Activated CD8-positive, alpha-beta memory T cell treated with anti-CD3 and anti-CD28 coated beads for 36 hours (primary cell): Measurements from ENCODE around the gene ADORA2A. TPM values are rescaled to one million over a fixed set of nuclear protein-coding genes. Genes with fewer than 3 reads are reported as not detected.

Experiments used
- CTCF ChIA-PET: fragments of 350-600 bp; sonication (Branson Sonifier 250); formaldehyde crosslinking; loops from one replicate; lab custom pipeline; 2021; ENCODE audit warnings: antibody characterized with exemption; lab: Charles Lee
- POLR2A ChIA-PET: fragments of 350-600 bp; sonication (Branson Sonifier 250); formaldehyde crosslinking; loops from one replicate; lab custom pipeline; 2021; ENCODE audit warnings: antibody characterized with exemption; lab: Charles Lee
- total RNA-seq, 2 experiments: library from RNA; stranded (reverse); gene quantifications; one replicate each; pipeline ENCODE4 v1.2.3, GENCODE V29; 2021

The ADORA2A gene
- total RNA-seq, 2 experiments from 2014 or later = 39.8 to 41.7 TPM

DNA sequence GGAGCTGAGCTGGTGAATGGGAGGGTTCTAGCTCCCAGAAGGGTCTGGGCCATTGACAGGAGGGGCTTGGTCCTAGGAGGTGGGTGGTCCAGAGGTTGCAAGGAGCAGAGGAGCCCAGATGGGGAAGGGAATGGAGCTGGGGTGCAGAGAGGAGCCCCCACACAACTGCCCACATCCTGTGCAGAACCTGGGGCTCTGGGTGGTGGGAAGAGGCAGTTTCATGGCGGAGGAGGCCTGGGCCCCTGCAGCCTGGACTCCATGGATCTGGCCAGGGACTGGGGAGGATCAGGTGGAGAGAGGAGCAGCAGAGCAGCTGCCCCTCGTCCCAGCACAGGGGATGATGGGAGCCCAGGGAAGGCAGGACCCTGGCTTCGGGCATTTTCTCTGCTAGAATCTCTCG, 963 bp upstream of the ADORA2A start:
- POLR2A ChIA-PET = interaction anchor here (1.3 to 1.7 kb wide), 2 partner anchors 9 to 129 kb away, joined by 3 to 13 read pairs; partner anchors contain the start of gene GUCD1
- CTCF ChIA-PET = interaction anchor here (1.0 to 5.9 kb wide), 3 partner anchors 9 to 99 kb away, joined by 4 to 36 read pairs (median 7); no protein-coding TSS in a partner anchor

DNA sequence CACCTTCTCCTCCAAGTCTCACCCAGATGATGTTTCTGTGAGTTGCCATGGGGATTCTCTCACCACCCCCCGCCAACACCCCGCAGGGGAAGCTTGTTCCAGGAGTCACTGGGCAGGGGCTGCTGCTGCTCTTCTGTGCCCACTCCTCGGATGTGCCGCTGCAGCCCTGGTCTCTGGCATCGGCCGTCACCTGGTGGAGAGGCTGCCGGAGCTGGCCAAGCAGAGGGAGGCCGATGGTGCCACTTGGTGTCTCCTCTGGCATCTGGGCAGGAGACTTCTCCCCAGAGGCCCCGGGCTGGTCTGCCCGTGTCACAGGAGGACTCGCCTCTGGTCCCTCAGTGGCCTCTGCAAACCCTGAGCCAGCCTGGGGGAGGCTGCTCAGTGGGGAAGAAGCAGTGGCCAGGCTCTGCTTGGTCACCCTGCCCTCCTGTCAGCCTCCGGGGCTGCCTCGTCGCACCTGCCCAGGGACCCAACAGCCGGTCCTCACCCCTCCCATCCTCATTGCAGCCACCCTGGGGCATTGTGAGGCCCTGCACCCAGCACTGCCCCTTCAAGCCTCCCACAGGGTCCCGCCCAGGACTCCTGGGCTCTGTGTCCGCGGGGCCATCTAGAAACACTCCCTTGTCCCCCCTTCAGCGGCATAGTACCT, 424 bp upstream of the ADORA2A start:
- CTCF ChIA-PET = interaction anchor here (0.9 to 5.9 kb wide), 4 partner anchors 8 to 99 kb away, joined by 3 to 36 read pairs (median 6); no protein-coding TSS in a partner anchor
- POLR2A ChIA-PET = interaction anchor here (0.6 to 1.8 kb wide), 6 partner anchors 8 to 128 kb away, joined by 3 to 13 read pairs (median 5); partner anchors contain the start of gene GUCD1

DNA sequence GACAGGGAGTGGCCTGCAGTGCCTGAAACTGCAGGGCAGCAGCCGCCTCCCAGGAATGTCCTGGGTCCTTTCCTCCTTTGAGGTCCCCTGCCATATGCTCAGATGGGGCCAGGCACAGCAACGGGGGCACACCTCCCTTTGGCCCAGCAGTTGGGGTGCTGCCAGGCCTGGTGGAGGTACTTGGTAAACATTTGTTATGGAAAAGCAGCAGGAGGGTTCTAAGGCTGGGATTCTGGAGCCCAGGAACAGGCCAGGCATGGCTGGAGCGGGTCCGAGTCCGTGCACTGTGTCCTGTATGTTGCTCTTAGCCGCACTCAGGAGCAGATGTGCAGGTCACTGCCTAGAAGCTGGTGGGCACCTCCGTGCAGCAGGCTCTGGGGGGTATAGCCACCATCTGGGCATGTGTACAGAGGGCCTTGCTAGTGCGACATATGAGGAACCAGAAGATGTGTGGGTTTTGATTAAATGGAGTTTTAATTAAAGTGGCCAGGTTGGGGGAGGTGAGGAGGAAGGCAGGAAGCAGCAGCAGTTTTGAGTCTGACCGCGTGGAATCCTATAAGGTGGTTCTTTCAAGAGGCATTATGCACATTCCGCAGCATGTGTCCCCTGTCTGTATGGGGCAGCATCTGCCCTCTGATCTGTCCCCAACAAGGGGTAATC, 1.5 kb downstream of the ADORA2A start:
- CTCF ChIA-PET = interaction anchor here (1.3 to 1.5 kb wide), 3 partner anchors 16 to 78 kb away, joined by 3 to 5 read pairs (median 4); no protein-coding TSS in a partner anchor
- POLR2A ChIA-PET = interaction anchor here (1.1 to 1.8 kb wide), 4 partner anchors 8 to 74 kb away, joined by 3 to 8 read pairs (median 4); no protein-coding TSS in a partner anchor

DNA sequence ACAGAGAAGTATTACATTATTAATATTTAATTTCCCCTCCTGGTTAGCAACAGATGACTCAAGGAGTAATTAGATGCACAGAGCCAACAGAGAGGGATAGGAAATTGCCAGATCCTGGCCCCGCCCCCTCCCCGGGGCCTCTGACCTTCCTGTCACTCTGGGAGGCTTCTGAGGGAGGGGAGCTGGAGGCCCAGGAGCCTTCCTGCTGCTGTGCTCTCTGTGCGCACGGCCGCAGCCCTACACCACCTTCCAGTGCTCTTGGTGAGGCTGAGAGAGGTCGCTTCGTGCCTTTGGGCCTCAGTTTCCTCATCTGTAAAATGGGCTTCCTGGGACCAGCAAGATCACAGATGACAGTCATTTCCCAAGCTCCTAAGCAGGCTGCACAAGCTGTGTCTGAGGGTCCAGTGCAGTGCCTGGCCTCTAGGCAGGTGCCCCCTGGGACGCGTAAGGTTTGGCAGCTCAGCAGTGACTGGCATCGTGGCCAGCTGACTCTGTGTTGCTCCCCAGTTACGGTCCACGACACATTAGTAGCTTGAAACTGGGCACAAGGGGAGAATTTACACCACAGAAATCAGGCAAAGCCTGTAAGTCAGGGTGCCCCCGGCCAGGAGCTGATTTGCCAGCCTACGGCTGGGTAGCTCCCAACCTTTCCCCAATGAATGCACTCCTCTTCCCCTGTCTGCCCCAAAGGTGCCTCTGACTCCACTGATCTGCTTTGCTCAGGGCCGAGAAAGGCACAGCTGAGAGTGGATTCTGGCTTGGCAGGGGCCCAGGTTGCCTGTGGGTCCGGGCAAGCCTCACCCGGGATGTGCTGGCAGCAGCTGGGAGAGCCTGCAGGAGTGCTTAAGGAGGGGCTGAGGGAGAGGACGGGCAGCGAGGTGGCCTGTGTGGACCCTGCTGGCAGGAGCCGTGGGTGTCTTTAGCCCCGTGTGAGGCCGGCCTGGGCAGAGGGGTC, 2.3 kb downstream of the ADORA2A start:
- POLR2A ChIA-PET = interaction anchor here (1.1 kb wide), 1 partner anchor 56 kb away, joined by 3 read pairs; no protein-coding TSS in a partner anchor
- CTCF ChIA-PET = interaction anchor here (1.3 to 1.4 kb wide), 2 partner anchors 57 to 79 kb away, joined by 3 to 5 read pairs; no protein-coding TSS in a partner anchor

DNA sequence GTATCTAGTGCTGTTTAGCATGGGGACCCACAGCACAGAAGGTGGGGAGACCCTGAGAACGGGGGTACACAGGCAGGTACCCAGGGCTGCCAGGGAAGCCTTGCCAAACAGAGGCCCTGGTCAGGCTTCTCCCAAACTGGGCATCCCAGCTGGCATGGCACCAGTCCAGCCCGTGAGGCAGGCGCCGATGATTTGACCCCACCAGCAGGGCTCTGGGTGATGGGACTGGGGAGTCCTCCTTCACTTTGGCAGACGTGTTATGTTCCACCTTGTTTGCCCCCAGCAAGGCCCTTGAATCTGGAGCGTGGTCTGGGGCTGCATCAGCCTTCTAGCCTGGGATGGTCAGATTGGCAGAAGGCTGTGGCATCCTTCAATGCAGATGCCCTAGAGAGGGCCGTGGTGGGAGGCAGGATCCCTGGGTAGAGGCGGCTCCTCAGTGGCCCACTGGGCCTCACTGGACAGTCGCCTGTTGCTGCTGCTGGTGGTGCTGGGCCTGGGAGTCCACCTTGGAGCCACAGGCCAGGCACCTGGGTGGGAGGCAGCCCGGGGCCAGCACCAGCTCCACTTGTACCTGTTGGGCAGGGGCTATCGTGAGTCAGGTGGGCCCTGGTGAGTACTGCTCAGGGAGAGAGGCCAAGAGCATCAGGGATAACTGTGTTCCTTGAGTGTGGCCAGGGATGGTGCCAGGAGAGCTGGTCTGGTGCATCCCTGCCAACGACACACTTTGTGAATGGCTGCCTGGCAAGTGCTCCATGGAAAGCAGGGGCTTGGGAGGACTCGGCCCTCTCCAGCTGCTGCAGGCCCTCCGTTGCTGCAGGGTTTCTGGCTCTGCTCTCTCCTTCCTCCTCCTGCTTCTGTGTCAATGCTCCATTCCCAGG, 3.3 kb downstream of the ADORA2A start:
- ChIA-PET POLR2A (no interaction called here), CTCF (interaction anchor here (1.1 to 1.3 kb wide), 2 partner anchors 8 to 56 kb away, joined by 3 to 5 read pairs; no protein-coding TSS in a partner anchor)

DNA sequence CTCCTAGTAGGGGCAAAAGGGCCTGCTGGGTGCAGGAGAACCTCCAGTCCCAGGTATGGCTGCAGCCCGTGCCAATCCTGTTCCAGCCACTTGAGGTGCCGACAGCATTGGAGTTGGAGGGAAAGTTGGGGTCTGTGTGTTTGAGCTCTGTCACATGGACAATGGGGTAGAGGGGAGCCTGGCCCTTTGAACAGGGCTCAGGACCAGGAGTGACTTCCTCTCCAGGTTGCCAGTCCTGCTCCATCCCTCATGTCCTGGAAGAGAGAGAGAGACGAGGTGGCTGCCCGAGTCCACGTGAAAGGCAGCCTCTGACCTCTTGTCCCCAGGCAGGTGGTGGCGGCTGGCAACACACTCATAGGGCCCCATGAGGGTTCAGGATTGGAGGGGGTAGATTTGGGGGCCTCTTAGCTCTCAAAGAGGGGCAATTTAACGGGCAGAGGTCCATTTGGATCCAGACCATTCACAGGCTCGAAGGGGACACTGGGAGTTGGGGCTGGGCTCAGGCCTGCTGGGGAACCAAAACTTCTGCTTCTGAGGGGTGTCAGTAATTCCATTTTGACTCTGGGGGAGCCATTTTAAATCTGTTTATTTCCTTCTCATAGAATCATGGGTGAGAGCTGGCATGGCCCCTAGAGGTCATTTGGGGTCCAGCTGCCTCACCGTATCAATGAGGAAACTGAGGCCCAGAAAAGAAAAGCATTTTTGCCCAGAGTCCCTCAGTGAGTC, 4.1 kb downstream of the ADORA2A start:
- CTCF ChIA-PET = interaction anchor here (1.1 kb wide), 1 partner anchor 8 kb away, joined by 3 read pairs; no protein-coding TSS in a partner anchor
- POLR2A ChIA-PET = no interaction called here

DNA sequence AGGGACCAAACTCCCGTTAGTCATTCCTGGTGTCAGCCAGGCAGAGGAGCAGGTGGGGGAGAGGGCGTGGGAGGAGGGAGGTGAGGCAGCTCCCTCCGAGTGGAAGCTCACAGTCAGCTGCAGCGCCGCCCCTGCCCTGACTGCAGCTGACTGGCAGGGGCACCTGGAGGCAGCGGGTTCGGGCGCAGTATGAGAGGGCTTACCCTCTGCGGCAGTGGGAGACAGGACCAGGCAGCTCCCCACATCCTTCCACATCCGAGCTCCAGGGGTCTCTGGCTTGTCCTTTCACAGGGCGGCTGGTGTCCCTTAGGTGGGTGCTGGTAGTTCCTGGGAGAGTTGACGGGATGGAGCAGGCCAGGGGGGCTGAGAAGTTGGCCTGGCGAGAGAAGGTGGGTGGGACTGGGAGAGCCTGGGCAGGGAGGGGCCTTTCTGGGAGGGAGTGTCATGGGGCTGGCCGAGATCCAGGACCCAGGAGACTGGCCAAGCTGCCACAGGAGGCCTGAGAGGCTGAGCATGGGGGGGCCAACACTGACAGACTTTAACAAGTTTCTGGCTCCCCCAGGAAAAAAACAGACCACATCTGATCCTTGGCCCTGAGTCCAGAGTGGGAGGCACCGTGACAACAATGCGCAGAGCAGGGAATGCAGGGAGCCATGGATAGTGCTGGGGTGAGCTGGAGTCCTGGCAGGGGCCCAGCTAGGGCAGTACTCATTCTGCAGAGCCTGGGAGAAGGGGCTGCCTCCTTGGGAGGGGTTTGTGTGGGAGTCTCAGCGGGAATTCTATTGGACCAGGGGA, 4.9 kb downstream of the ADORA2A start:
- POLR2A ChIA-PET = no interaction called here
- CTCF ChIA-PET = no interaction called here

DNA sequence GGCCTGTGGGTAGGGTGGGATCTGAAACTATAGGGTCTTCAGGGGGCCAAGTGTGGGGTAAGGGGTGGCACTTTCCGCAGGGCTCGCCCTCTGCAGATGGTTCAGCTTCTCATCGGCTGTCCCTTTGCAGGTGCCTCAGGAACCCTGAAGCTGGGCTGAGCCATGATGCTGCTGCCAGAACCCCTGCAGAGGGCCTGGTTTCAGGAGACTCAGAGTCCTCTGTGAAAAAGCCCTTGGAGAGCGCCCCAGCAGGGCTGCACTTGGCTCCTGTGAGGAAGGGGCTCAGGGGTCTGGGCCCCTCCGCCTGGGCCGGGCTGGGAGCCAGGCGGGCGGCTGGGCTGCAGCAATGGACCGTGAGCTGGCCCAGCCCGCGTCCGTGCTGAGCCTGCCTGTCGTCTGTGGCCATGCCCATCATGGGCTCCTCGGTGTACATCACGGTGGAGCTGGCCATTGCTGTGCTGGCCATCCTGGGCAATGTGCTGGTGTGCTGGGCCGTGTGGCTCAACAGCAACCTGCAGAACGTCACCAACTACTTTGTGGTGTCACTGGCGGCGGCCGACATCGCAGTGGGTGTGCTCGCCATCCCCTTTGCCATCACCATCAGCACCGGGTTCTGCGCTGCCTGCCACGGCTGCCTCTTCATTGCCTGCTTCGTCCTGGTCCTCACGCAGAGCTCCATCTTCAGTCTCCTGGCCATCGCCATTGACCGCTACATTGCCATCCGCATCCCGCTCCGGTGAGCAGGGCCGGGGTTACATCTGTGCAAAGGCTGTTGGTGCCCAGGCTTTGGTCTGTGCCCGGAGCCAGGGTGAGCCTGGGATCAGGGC, 5.8 kb downstream of the ADORA2A start:
- POLR2A ChIA-PET = no interaction called here
- CTCF ChIA-PET = interaction anchor here (0.6 to 4.3 kb wide), 3 partner anchors 9 to 93 kb away, joined by 3 to 36 read pairs (median 3); no protein-coding TSS in a partner anchor

DNA sequence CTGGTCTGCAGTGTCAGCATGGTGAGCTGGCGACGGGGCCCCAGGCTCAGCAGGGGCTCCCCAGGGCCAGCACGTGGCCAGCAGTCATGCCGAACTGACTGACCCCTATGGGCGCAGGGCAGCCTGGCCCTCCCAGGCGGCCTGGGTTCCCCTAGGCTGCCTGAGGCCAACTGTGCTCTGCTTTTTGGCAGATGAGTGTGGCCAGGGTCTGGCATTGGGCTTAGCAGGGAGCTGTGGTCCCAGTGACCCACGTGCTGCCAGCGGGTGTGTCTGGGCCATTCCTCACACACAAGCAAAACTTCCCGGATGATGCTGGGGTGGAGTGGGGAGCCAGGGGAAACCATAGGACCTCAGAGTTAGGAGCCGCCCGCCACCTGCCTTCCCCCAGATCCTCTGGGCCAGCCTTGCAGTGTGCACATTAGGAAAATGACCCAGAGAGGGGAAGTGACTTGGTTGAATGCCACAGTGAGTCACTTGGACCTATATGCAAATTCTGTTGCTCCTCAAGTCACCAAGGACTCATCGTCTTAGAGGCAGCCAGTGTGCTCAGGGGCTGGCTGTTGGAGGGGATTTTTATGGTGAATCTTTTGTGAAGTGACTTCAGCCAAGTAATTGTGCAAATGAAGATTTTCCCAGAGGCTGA, 6.5 kb downstream of the ADORA2A start:
- POLR2A ChIA-PET = interaction anchor here (1.4 to 2.6 kb wide), 3 partner anchors 7 to 53 kb away, joined by 4 to 13 read pairs (median 11); partner anchors contain the start of gene ADORA2A
- CTCF ChIA-PET = interaction anchor here (0.6 to 4.3 kb wide), 8 partner anchors 10 to 121 kb away, joined by 3 to 36 read pairs (median 4); no protein-coding TSS in a partner anchor

DNA sequence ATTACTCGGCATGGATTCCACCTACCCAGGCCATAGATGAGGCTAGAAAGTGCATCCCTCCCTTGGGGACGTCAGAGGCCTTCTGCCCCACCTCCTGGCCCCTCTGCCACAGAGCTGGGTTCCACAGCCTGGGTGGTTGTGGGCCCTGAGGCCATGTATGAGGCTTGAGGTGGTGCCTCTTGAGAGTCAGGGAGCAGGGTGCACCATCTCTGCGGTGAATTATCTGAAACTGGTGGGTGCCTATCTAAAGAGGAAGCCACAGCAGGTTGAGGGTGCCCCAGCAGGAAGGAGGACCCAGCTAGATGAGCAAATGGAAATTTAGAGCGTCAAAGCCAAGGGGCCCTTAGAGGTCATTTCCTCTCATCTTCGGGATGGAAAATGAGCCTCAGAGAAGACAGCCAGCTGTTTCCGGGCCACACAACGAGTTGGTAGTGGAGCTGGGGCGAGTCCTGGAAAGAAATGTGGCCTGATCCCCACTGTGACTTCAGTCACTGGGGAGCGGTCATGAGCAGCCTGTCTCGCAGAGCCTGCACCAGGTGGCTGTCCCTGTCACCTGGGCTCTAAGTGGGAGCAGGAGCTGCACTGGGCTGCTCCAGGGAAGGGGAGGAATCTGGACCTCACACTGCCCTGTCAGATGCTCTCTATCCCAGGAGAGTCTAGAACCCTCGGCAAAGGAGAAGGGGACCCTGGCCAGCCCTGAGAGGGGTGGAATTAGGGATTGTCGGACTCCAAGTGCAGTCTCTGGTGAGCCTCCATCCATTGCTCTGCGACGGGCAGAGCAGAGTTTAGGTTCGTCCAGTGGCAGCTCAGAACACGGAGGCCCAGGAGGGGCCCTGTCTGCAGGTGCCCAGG, 7.3 kb downstream of the ADORA2A start:
- ChIA-PET CTCF (interaction anchor here (1.0 to 4.3 kb wide), 7 partner anchors 10 to 121 kb away, joined by 3 to 36 read pairs (median 4); no protein-coding TSS in a partner anchor), POLR2A (interaction anchor here (0.8 to 2.6 kb wide), 6 partner anchors 8 to 52 kb away, joined by 3 to 13 read pairs (median 4); partner anchors contain the start of gene ADORA2A)

DNA sequence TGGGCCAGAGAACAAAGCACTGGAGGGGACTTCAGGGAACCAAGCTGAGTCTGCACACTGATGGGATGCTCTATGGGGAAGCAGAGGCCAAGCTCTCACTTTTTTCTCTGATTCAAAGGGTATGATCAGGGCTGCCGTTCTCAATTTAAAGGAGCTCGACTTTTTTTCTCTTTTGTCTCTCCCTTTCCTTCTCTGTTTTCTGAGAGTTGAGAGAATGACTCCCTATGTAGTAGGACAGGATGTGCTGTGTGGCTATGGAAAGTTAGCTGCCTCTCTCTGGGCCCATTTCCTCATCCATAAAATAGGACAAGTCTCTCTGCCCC, 7.9 kb downstream of the ADORA2A start:
- POLR2A ChIA-PET = interaction anchor here (0.8 to 2.6 kb wide), 6 partner anchors 9 to 51 kb away, joined by 3 to 13 read pairs (median 4); partner anchors contain the start of gene ADORA2A
- CTCF ChIA-PET = interaction anchor here (1.0 to 4.3 kb wide), 7 partner anchors 10 to 68 kb away, joined by 4 to 36 read pairs (median 4); no protein-coding TSS in a partner anchor

DNA sequence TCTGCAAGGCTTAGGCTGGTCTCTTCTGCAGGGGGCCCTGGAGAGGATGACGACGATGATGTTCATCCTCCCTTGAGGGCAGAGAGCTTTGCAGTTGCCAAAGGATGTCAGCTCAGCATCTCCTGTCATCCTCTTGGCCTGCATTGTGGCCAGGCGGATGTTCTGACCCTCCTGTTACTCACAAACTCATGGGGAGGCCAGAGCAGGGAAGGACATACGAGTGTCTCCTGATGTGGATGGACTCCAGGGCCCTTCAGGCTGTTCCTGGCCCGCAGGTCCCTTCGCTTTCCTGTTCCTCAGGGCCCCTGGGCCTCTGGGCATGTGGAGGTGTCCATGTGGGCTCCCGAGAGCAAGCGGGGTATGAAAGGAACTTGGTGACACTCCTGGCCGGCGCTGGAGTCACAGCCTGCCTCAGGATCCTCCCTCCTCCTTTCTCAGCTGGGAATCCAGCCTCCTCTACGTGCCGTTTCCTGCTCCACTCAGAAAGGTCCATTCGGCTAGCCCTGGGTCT, 8.5 kb downstream of the ADORA2A start:
- ChIA-PET CTCF (interaction anchor here (1.2 to 4.3 kb wide), 6 partner anchors 10 to 67 kb away, joined by 4 to 36 read pairs (median 4); no protein-coding TSS in a partner anchor), POLR2A (interaction anchor here (0.5 to 2.6 kb wide), 6 partner anchors 9 to 51 kb away, joined by 3 to 13 read pairs (median 4); partner anchors contain the start of gene ADORA2A)

DNA sequence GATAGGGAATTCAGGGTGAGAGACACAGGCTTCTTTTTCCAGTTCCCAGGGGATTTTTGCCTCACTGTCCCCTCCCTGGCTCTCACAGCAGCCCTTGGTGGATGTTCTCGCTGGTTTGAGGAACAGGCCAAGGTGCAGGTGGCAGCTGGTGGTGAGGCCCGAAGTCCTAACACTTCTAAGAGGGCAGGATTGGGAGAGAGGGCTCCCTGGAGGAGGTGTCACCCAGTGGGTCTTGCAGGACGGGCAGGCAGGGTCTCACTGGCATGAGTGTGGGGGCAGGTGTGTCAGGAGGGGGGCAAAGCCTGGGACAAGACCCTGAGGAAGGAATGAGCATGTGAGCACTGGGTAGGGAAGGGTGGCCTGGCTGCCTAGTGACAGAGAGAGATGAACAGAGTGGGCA, 9.2 kb downstream of the ADORA2A start:
- POLR2A ChIA-PET = interaction anchor here (0.8 to 2.6 kb wide), 3 partner anchors 8 to 12 kb away, joined by 4 to 13 read pairs (median 4); partner anchors contain the start of gene ADORA2A
- CTCF ChIA-PET = interaction anchor here (1.2 to 4.3 kb wide), 2 partner anchors 12 to 23 kb away, joined by 4 to 36 read pairs; no protein-coding TSS in a partner anchor
